Activated CD4-positive, alpha-beta T cell treated with anti-CD3 and anti-CD28 coated beads, Interleukin-2, amount 50 U/mL, for 4 hours (primary cell): ENCODE data around the gene SLC19A1.

Source experiments
- DNase-seq, 2 experiments: peaks; one replicate each; pipeline ENCODE4 v3.0.0-alpha.2; 2020

SLC19A1 gene

GRCh38 chr21:45558044-45558721, 15.9 kb upstream of the SLC19A1 start:
- DNase-seq, result no peak

GRCh38 chr21:45557616-45558043, 15.4 kb upstream of the SLC19A1 start:
- DNase-seq, result no peak

GRCh38 chr21:45556645-45557615, 14.7 kb upstream of the SLC19A1 start:
- no peak for DNase-seq

- no peak for DNase-seq
Observed at GRCh38 chr21:45556302-45556644, 14.0 kb upstream of the SLC19A1 start.

GRCh38 chr21:45555557-45556301, 13.5 kb upstream of the SLC19A1 start:
- DNase-seq, result peak; percentile 35 to 38

- no peak for DNase-seq
Observed at GRCh38 chr21:45555251-45555556, 13.0 kb upstream of the SLC19A1 start.

- peak; percentile 85 to 91 for DNase-seq
Observed at GRCh38 chr21:45554477-45555175, 12.4 kb upstream of the SLC19A1 start.

- DNase-seq, result no peak
Observed at GRCh38 chr21:45552696-45553391, 10.6 kb upstream of the SLC19A1 start.

- DNase-seq, result no peak
Observed at GRCh38 chr21:45551783-45552695, 9.8 kb upstream of the SLC19A1 start.

- peak; percentile 31 to 41 for DNase-seq
Observed at GRCh38 chr21:45551316-45551715, 9.1 kb upstream of the SLC19A1 start.

GRCh38 chr21:45550522-45551210, 8.4 kb upstream of the SLC19A1 start:
- DNase-seq, result peak in 1 of 2 experiments; percentile 31

- DNase-seq, result no peak
Observed at GRCh38 chr21:45549626-45550463, 7.6 kb upstream of the SLC19A1 start.

GRCh38 chr21:45548711-45549491, 6.7 kb upstream of the SLC19A1 start:
- no peak for DNase-seq

GRCh38 chr21:45547545-45547900, 5.3 kb upstream of the SLC19A1 start:
- DNase-seq, result no peak

GRCh38 chr21:45546636-45547544, 4.7 kb upstream of the SLC19A1 start:
- no peak for DNase-seq

- DNase-seq, result no peak
Observed at GRCh38 chr21:45545691-45546531, 3.7 kb upstream of the SLC19A1 start.

- no peak for DNase-seq
Observed at GRCh38 chr21:45545236-45545570, 3.0 kb upstream of the SLC19A1 start.
